Ishikawa (cell line): ENCODE data around the gene FCRL3.

Source experiments
- CEBPB ChIP-seq: IDR thresholded peaks from 2 replicates; pipeline ENCODE4 v1.6.1; 2012
- CREB1 ChIP-seq: IDR thresholded peaks from 2 replicates; pipeline ENCODE4 v1.6.1; 2012; ENCODE audit warnings: low read depth
- RAD21 ChIP-seq: IDR thresholded peaks from 2 replicates; pipeline ENCODE4 v1.6.1; 2012; ENCODE audit warnings: low read depth
- TF ChIP-seq, protein P1 (sequence below): IDR thresholded peaks from 2 replicates; pipeline ENCODE4 v1.6.1; 2012

GRCh38 chr1:157695417-157695816, 5.2 kb downstream of the FCRL3 start:
- TF ChIP-seq, protein P1, sequence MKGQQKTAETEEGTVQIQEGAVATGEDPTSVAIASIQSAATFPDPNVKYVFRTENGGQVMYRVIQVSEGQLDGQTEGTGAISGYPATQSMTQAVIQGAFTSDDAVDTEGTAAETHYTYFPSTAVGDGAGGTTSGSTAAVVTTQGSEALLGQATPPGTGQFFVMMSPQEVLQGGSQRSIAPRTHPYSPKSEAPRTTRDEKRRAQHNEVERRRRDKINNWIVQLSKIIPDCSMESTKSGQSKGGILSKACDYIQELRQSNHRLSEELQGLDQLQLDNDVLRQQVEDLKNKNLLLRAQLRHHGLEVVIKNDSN, result no peak
- TF ChIP-seq CREB1 (no peak), CEBPB (no peak), RAD21 (no peak)
